SK-N-SH (cell line): ENCODE results near the gene WDR62.

Source experiments
- ELF1 ChIP-seq: IDR thresholded peaks from 2 replicates; pipeline ENCODE4 v1.4.0; 2012
- FOXM1 ChIP-seq: IDR thresholded peaks from 2 replicates; pipeline ENCODE4 v1.4.0; 2012; ENCODE audit warnings: low read depth, mild to moderate bottlenecking
- NFIC ChIP-seq: IDR thresholded peaks from 2 replicates; pipeline ENCODE4 v1.4.0; 2012; ENCODE audit warnings: borderline replicate concordance
- NRF1 ChIP-seq: IDR thresholded peaks from 2 replicates; pipeline ENCODE4 v1.6.1; 2012; ENCODE audit warnings: low read depth, mild to moderate bottlenecking, low read length
- PBX3 ChIP-seq: IDR thresholded peaks from 2 replicates; pipeline ENCODE4; 2012
- TF ChIP-seq, protein P1 (sequence below): fragments of 200-600 bp; sonication (generic); IDR thresholded peaks from 2 replicates; pipeline ENCODE4 v1.6.1; 2017; ENCODE audit warnings: antibody characterized with exemption, mild to moderate bottlenecking, moderate library complexity
- TF ChIP-seq, protein P2 (sequence below): fragments of 150-350 bp; IDR thresholded peaks from 2 replicates; pipeline ENCODE4 v1.6.1; 2017; ENCODE audit warnings: antibody characterized with exemption, low read length, low read depth, borderline replicate concordance

GRCh38 chr19:36115453-36116343, 61.0 kb downstream of the WDR62 start, which contains the start of gene TBCB:
- TF ChIP-seq PBX3 (no peak; the same call in 1 of the 2 replicates), NRF1 (no peak), NFIC (no peak), ELF1 (no peak; the same call in 1 of the 2 replicates), FOXM1 (no peak)
- TF ChIP-seq, protein P1, sequence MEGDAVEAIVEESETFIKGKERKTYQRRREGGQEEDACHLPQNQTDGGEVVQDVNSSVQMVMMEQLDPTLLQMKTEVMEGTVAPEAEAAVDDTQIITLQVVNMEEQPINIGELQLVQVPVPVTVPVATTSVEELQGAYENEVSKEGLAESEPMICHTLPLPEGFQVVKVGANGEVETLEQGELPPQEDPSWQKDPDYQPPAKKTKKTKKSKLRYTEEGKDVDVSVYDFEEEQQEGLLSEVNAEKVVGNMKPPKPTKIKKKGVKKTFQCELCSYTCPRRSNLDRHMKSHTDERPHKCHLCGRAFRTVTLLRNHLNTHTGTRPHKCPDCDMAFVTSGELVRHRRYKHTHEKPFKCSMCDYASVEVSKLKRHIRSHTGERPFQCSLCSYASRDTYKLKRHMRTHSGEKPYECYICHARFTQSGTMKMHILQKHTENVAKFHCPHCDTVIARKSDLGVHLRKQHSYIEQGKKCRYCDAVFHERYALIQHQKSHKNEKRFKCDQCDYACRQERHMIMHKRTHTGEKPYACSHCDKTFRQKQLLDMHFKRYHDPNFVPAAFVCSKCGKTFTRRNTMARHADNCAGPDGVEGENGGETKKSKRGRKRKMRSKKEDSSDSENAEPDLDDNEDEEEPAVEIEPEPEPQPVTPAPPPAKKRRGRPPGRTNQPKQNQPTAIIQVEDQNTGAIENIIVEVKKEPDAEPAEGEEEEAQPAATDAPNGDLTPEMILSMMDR: no peak
- TF ChIP-seq, protein P2, sequence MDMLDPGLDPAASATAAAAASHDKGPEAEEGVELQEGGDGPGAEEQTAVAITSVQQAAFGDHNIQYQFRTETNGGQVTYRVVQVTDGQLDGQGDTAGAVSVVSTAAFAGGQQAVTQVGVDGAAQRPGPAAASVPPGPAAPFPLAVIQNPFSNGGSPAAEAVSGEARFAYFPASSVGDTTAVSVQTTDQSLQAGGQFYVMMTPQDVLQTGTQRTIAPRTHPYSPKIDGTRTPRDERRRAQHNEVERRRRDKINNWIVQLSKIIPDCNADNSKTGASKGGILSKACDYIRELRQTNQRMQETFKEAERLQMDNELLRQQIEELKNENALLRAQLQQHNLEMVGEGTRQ: no peak
